Omental fat pad (tissue), 4 donors: ENCODE measurements around the gene ARHGAP30. TPM values are rescaled to one million over a fixed set of nuclear protein-coding genes. Genes with fewer than 3 reads are reported as not detected.
A peak's percentile ranks its signal among the peaks of the same experiment; 100 is the strongest.
"Not testable (repeated sequence)": the region's sequence is repeated elsewhere in the genome, so short reads cannot be mapped to it uniquely, and the experiment has no call there.

Experiments used
- ATAC-seq: fragments of 150-250 bp; one replicate; pipeline ENCODE4 v1.9.1; 2016; ENCODE audit warnings: mild to moderate bottlenecking, moderate library complexity; ENCODE audit not compliant: low FRiP score
- DNase-seq: peaks from one replicate; pipeline ENCODE4 v3.0.0-alpha.2; 2019; ENCODE audit warnings: low spot score
- CTCF ChIP-seq, 3 donors: fragments of 450-650 bp; IDR thresholded peaks; one replicate each; pipeline ENCODE4 v1.5.1; 2016 to 2017; ENCODE audit warnings: antibody characterized with exemption in 3 of 3, mild to moderate bottlenecking in 3 of 3, moderate library complexity in 2 of 3
- total RNA-seq, 4 donors: library from RNA; depleted of rRNA; stranded (reverse); fragments of >200 nt; gene quantifications; one replicate each; pipeline ENCODE4 v1.1.0, GENCODE V29; 2016

Gene ARHGAP30
- total RNA-seq, 4 donors from 2014 or later: 9.8 to 32.3 (median 24.7) TPM

- DNase-seq: no peak
- no peak for TF ChIP-seq CTCF (IDR thresholded peaks at IDR 0.05)
- no peak for ATAC-seq
Measured at GRCh38 chr1:161017756-161018630, 51.7 kb downstream of the ARHGAP30 start.

- not testable (repeated sequence) for DNase-seq, ATAC-seq
Measured at GRCh38 chr1:161017181-161017580, 52.5 kb downstream of the ARHGAP30 start.

GRCh38 chr1:161016683-161017082, 53.0 kb downstream of the ARHGAP30 start:
- not testable (repeated sequence) for ATAC-seq, DNase-seq

GRCh38 chr1:161013488-161014230, 56.0 kb downstream of the ARHGAP30 start:
- TF ChIP-seq CTCF (IDR thresholded peaks at IDR 0.05): no peak
- ATAC-seq (peak; percentile 94), DNase-seq (peak; percentile 73)

- ATAC-seq: peak; percentile 67
- TF ChIP-seq CTCF (IDR thresholded peaks at IDR 0.05): no peak
Measured at GRCh38 chr1:161013131-161013487, 56.6 kb downstream of the ARHGAP30 start.

GRCh38 chr1:161012420-161012819, 57.3 kb downstream of the ARHGAP30 start:
- no peak for DNase-seq
- ATAC-seq: no peak
- no peak for TF ChIP-seq CTCF (IDR thresholded peaks at IDR 0.05)

More at GRCh38 chr1:161013131-161013487, 56.6 kb downstream of the ARHGAP30 start:
- no peak for DNase-seq

- DNase-seq: no peak
Measured at GRCh38 chr1:161009602-161010211, 60.0 kb downstream of the ARHGAP30 start.

More at GRCh38 chr1:161009602-161010211, 60.0 kb downstream of the ARHGAP30 start:
- no peak for ATAC-seq
- TF ChIP-seq CTCF (IDR thresholded peaks at IDR 0.05): no peak
